Inferior parietal cortex (tissue), 1 donor: ENCODE data around the gene CTDSPL.
"Not testable (repeated sequence)": the region's sequence is repeated elsewhere in the genome, so short reads cannot be mapped to it uniquely, and the experiment has no call there.

Source experiments
- DNase-seq: peaks from one replicate; pipeline ENCODE4 v3.0.0-alpha.2; 2016; ENCODE audit errors: extremely low spot score

The CTDSPL gene

GRCh38 chr3:38019658-38020341, 158.1 kb downstream of the CTDSPL start:
- DNase-seq: no peak

DNA sequence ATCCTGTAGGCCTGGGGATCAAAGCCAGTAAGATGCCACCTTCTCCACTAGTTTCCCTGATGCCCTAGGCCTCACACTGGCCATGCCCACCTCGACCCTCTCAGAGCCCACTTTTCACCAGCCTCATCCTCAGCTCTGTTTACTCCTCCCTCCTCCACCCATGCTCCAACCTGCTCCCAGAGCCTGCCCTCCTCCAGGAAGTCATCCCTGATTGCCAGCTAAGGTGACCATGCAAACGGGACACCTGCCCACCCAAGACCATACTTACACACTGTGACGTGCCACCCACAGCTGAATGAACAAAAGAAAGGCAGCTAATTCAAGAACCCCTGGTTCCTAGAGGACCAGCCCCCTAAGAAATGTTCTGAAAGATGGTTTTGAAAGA, 158.7 kb downstream of the CTDSPL start:
- DNase-seq: no peak

DNA sequence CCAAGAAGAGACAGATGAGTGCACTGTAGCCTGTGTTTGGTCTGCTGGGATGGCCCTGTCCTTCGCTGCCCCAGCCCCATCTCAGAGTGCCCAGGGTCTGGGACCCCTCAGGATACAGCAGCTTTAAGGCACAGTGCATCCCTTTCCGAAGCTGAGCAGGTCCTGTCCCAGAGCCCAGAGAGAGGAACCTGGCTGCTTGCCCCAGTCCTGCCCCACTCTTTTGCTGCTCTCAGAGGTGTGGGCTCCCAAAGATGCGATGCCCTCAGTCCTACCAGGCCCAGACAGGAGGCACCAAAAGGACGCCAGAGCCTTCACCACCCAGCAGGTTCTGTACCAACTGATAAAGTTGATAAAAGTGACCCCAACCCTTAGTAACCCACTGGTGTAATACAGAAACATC, 159.5 kb downstream of the CTDSPL start:
- no peak for DNase-seq

- no peak for DNase-seq
Measured at GRCh38 chr3:38022301-38022700, 160.6 kb downstream of the CTDSPL start.

GRCh38 chr3:38022896-38023709, 161.4 kb downstream of the CTDSPL start:
- DNase-seq: no peak

- no peak for DNase-seq
Measured at GRCh38 chr3:38026856-38027255, 165.2 kb downstream of the CTDSPL start.

GRCh38 chr3:38027466-38028465, 166.1 kb downstream of the CTDSPL start:
- no peak for DNase-seq

- DNase-seq: no peak
Measured at GRCh38 chr3:38028621-38029361, 167.1 kb downstream of the CTDSPL start.

DNA sequence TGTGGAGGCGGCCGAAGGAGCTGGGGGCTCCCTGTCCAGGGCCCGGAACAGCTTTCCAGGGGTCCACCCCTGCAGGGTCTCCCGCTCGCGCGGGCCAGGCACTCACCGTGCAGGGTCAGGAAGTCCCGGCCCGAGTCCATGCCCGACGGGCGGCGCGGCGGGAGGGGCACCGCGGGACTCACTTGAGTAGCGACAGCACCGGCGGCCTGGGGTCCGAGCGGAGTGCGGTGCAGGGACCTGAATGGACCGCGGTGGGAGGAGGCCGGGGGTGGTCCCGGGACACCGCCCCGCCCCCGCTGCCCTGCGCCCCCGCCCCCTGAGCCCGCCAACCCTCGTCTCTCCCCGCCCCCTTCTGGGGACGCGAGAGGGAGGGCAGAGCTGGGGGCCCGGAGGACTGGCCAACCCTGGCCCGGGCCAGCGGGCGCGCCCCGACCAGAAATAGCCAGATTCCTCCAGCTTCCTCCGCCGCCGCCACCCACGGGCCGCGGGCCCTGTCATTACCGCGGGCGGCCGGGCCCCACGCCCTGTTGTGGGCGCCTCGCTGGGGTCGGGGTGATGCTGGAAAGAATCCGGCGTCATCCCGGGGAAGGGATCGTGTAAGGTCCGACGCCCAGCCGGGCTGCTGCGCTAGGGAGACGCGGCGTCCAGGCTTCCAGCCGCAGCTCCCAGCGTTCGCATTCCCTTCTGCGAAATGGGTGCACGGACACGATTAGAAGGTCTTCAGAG, 167.9 kb downstream of the CTDSPL start, which contains the start of gene PLCD1:
Gene PLCD1 (minus strand): TSS at position 243 of the 726 bp plus-strand sequence. CDS start 103 bp downstream, at position 140.
- DNase-seq: no peak

DNA sequence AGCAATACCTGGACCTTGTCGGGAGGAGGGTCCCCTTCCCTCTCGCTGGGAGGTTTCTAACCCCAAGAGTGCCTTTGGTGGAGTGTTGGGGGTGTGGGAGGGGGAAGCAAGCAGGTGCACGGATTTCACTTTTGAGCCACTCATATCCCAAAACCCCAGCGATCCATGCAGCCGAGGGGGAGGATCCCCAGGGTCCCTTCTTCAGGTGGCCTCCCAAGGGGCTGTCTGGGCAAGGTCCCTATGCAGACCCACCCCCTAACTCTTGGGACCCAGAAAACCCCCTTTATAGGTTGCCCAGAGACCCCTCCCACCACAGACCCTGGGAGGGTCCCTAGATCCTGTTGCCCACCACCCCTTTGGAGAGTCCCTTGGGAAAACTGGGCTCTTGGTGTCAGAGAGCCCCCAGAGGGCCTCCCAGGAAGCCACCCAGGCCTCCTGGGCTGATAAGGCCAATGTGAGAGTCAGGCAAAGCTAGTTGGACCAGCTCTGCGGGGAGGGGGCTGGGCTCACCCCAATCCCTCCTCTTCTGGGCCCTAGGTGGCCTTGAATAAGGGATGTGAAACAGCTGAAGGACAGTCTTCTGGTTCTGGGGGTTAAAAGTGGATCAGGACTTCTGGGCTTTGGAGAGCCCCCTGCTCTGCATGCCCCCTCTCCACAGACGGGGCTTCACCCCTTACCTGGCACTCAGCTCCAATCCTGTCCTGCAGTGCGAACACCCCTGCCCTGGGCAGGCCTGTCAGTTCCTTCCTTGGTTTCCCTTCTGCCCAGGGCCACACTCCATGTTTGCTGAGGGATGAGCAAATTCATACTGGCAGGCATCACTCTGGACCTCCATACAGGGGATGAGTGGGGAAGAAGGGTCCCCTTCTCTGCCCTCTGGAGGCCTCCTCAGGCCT, 168.7 kb downstream of the CTDSPL start:
- no peak for DNase-seq

- DNase-seq: no peak
Measured at GRCh38 chr3:38031022-38031994, 169.6 kb downstream of the CTDSPL start.

DNA sequence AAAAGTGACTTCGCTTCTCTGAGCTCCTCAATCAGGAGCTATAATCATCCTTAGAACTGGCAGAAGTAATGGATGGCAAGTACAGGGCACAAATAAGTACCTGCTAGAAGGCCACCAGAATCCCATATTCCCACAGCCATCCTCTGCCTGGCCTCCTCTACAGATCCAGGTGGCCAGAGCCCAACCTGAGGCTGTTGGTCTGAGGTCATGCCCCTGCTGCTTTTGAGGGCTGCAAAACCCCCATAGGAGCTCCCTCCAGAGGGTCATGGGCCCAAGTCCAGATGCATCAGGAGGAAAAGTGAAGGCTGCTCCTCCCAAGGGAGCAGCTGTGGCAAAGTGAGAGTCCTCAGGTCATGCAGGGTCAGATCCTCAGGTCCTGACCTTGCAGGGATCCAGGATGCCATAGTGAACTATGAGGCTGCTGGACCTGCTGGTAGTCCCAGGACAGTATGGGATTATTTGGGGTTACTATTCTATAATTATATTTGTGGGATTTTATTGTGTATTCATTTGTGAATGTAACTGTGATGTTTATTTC, 170.7 kb downstream of the CTDSPL start:
- no peak for DNase-seq

DNA sequence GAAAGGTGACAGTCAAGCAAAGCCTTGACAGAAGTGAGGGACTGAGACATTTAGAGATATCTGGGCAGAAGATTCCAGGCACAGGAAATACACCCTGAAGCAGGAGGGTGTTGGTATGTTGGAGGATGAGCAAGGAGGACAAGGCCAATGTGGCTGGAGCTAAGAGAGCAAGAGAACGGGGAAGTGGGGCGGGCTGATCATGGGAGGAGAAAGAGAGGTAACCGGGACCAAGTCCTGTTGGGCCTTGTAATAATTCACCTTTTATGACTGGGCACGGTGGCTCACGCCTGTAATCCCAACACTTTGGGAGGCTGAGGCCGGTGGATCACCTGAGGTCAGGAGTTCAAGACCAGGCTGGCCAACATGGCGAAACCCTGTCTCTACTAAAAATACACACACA, 171.9 kb downstream of the CTDSPL start:
- DNase-seq: not testable (repeated sequence)
